SK-N-SH (cell line): ENCODE measurements around the gene ANKRD16. TPM values are rescaled to one million over a fixed set of nuclear protein-coding genes. Genes with fewer than 3 reads are reported as not detected.

ENCODE experiments used
- CTCF ChIA-PET: fragments of 300-600, 350-600 bp; formaldehyde crosslinking; extraction: SDS; loops from one replicate; lab custom pipeline; 2021; lab: Yijun Ruan, JAX
- POLR2A ChIA-PET: fragments of 350-600 bp; sonication (Branson Sonifier 250); formaldehyde crosslinking; extraction: SDS; loops from one replicate; lab custom pipeline; 2020; ENCODE audit warnings: antibody characterized with exemption, inconsistent platforms; lab: Yijun Ruan, JAX
- DNase-seq: peaks from one replicate; pipeline ENCODE4 v3.0.0; 2012
- H2AFZ ChIP-seq: fragments of 200-600 bp; sonication (generic); 2 replicates; pipeline ENCODE4 v1.8.1; 2016; ENCODE audit warnings: antibody characterized with exemption, mild to moderate bottlenecking, low read depth
- H3F3A ChIP-seq: fragments of 200-600 bp; sonication (generic); replicated peaks from 2 replicates; pipeline ENCODE3; 2016; ENCODE audit warnings: antibody characterized with exemption, mild to moderate bottlenecking; ENCODE audit not compliant: insufficient read depth
- H3K27ac ChIP-seq, 2 experiments: fragments of 200-500 bp in 1 of 2; fragments of 200-600 bp in 1 of 2; sonication (Bioruptor generic) in 1 of 2; sonication (generic), shearing (Covaris generic) in 1 of 2; 2 replicates each; pipeline versions ENCODE4 v1.5.1 to v1.6.1; 2014 to 2016; ENCODE audit warnings: low read depth in 2 of 2, inconsistent platforms in 1 of 2, low read length in 1 of 2, mild to moderate bottlenecking in 1 of 2, mixed read lengths in 1 of 2
- H3K27me3 ChIP-seq: fragments of 200-600 bp; sonication (generic), shearing (Covaris generic); 2 replicates; pipeline ENCODE4 v1.6.1; 2016; ENCODE audit warnings: mixed run types; ENCODE audit not compliant: insufficient read depth
- H3K36me3 ChIP-seq, 2 experiments: fragments of 200-500 bp in 1 of 2; fragments of 200-600 bp in 1 of 2; sonication (Bioruptor generic) in 1 of 2; sonication (generic) in 1 of 2; replicated peaks in 1 of 2; 2 replicates each; pipeline versions ENCODE3 to v1.5.1; 2014 to 2016; ENCODE audit warnings: low read length in 1 of 2, mild to moderate bottlenecking in 1 of 2; ENCODE audit not compliant: insufficient read depth in 2 of 2, control insufficient read depth in 1 of 2
- H3K4me1 ChIP-seq, 2 experiments: fragments of 200-500 bp in 1 of 2; fragments of 200-600 bp in 1 of 2; sonication (Bioruptor generic) in 1 of 2; sonication (generic), shearing (Covaris generic) in 1 of 2; 2 replicates each; pipeline versions ENCODE4 v1.5.1 to v1.6.1; 2014 to 2016; ENCODE audit warnings: low read depth in 1 of 2, low read length in 1 of 2, mixed run types in 1 of 2; ENCODE audit not compliant: insufficient read depth in 2 of 2, control insufficient read depth in 1 of 2
- H3K4me2 ChIP-seq: fragments of 200-600 bp; sonication (generic), shearing (Covaris generic); 2 replicates; pipeline ENCODE4 v1.6.1; 2017; ENCODE audit warnings: mixed run types
- H3K4me3 ChIP-seq, 2 experiments: fragments of 200-500 bp in 1 of 2; fragments of 200-600 bp in 1 of 2; sonication (Bioruptor generic) in 1 of 2; sonication (generic), shearing (Covaris generic) in 1 of 2; 2 replicates each; pipeline versions ENCODE4 v1.5.1 to v1.8.1; 2014 to 2016; ENCODE audit warnings: low read depth in 2 of 2, inconsistent platforms in 1 of 2, low read length in 1 of 2, mild to moderate bottlenecking in 1 of 2, mixed read lengths in 1 of 2, moderate library complexity in 1 of 2
- H3K79me2 ChIP-seq: fragments of 200-600 bp; sonication (generic); 2 replicates; pipeline ENCODE4 v1.8.1; 2017; ENCODE audit warnings: mild to moderate bottlenecking; ENCODE audit not compliant: insufficient read depth
- H3K9ac ChIP-seq: fragments of 200-600 bp; sonication (generic); 2 replicates; pipeline ENCODE4 v1.6.1; 2017; ENCODE audit warnings: mixed run types
- H3K9me2 ChIP-seq: fragments of 200-600 bp; sonication (generic); 2 replicates; pipeline ENCODE4 v1.6.1; 2017; ENCODE audit warnings: mixed run types
- H3K9me3 ChIP-seq: fragments of 200-600 bp; sonication (generic); 2 replicates; pipeline ENCODE4 v1.6.1; 2017; ENCODE audit warnings: mixed run types, mild to moderate bottlenecking, moderate library complexity
- H4K20me1 ChIP-seq: fragments of 200-600 bp; sonication (generic); 2 replicates; pipeline ENCODE4 v1.6.1; 2017; ENCODE audit warnings: mild to moderate bottlenecking, mixed run types; ENCODE audit not compliant: insufficient read depth
- ELF1 ChIP-seq: IDR thresholded peaks from 2 replicates; pipeline ENCODE4 v1.4.0; 2012
- FOXJ3 ChIP-seq: sonication (generic); formaldehyde crosslinking; IDR thresholded peaks from 2 replicates; pipeline ENCODE4 v1.5.1; 2020; ENCODE audit warnings: mild to moderate bottlenecking, missing genetic modification reagents
- FOXM1 ChIP-seq: IDR thresholded peaks from 2 replicates; pipeline ENCODE4 v1.4.0; 2012; ENCODE audit warnings: low read depth, mild to moderate bottlenecking
- GATA2 ChIP-seq: sonication (generic); formaldehyde crosslinking; IDR thresholded peaks from 2 replicates; pipeline ENCODE4 v1.5.0; 2020; ENCODE audit warnings: mild to moderate bottlenecking, missing genetic modification reagents
- MEF2A ChIP-seq: IDR thresholded peaks from 2 replicates; pipeline ENCODE4 v1.4.0; 2012; ENCODE audit warnings: low read depth, borderline replicate concordance
- NFIC ChIP-seq: IDR thresholded peaks from 2 replicates; pipeline ENCODE4 v1.4.0; 2012; ENCODE audit warnings: borderline replicate concordance
- RFX5 ChIP-seq: IDR thresholded peaks from 2 replicates; pipeline ENCODE4 v1.6.1; 2012; ENCODE audit warnings: mild to moderate bottlenecking, improper control_type of control experiment, low read length
- TEAD4 ChIP-seq: IDR thresholded peaks from 2 replicates; pipeline ENCODE4 v1.4.0; 2012; ENCODE audit warnings: mild to moderate bottlenecking, borderline replicate concordance; ENCODE audit not compliant: insufficient read depth
- ZBTB33 ChIP-seq: IDR thresholded peaks from 2 replicates; pipeline ENCODE4 v1.4.0; 2012; ENCODE audit warnings: low read depth, borderline replicate concordance
- WGBS: methylation state at CpG from one replicate; pipeline ENCODE4 v1.1.6; 2017; ENCODE audit warnings: low lambda C conversion rate; 5-methylcytosine and 5-hydroxymethylcytosine counted together
- polyA plus RNA-seq, 3 experiments: library from polyadenylated mRNA; depleted of rRNA; stranded (reverse); fragments of >200 nt; gene quantifications; 2 replicates each; pipeline ENCODE4 v1.2.3, GENCODE V29; 2012
- TF ChIP-seq, protein P1 (sequence below): IDR thresholded peaks from 2 replicates; pipeline ENCODE4; 2012
- TF ChIP-seq, protein P2 (sequence below): IDR thresholded peaks from 2 replicates; pipeline ENCODE4 v1.6.1; 2012; ENCODE audit warnings: mild to moderate bottlenecking, low read depth, low read length, moderate library complexity

ANKRD16 gene
- polyA plus RNA-seq, 1 of the 3 experiments (the other 2 are of a cell fraction) = 9.9 TPM

DNA sequence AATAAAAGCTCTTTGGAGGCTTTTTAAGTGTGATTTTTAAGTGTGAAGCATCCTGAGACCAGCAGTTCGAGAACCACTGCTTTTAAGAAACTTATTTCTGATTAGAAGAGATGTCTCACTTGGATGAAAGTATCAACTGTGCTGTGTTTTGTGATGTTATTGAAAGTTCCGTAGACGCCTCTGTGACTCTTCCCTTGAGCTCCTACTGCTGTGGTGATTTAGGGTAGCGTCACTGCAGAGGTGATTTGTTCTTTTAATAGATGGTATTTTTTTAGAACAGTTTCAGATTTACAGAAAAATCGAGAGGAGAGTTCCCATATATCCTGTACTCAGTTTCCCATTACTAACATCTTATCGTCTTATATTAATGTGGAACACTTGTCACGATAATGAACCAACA lies 29.9 kb upstream of the ANKRD16 start:
- Histone ChIP-seq H3K9me3 (no peaks in the 10 kb centered on the region), H3K4me3 (no peak overlapping the region), H3K4me1 (no peaks in the 10 kb centered on the region), H3K9me2 (no peaks in the 10 kb centered on the region), H3F3A (no peaks in the 10 kb centered on the region), H4K20me1 (no peaks in the 10 kb centered on the region), H3K27ac (no peak overlapping the region), H3K36me3 (peaks cover 48 to 95% of the 10 kb centered on the region in 2 experiments), H2AFZ (no peak overlapping the region), H3K9ac (no peak overlapping the region), H3K27me3 (no peaks in the 10 kb centered on the region), H3K4me2 (no peak overlapping the region), H3K79me2 (0 out of 2 replicates have a peak, but pooled peaks cover 2% of the 10 kb centered on the region)
- TF ChIP-seq FOXJ3 (CRISPR knock-in tag) (no peak), MEF2A (no peak), ELF1 (no peak), RFX5 (no peak), NFIC (no peak), FOXM1 (no peak), ZBTB33 (no peak), TEAD4 (no peak)
- TF ChIP-seq, protein P1, sequence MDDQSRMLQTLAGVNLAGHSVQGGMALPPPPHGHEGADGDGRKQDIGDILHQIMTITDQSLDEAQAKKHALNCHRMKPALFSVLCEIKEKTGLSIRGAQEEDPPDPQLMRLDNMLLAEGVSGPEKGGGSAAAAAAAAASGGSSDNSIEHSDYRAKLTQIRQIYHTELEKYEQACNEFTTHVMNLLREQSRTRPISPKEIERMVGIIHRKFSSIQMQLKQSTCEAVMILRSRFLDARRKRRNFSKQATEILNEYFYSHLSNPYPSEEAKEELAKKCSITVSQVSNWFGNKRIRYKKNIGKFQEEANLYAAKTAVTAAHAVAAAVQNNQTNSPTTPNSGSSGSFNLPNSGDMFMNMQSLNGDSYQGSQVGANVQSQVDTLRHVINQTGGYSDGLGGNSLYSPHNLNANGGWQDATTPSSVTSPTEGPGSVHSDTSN = no peak
- WGBS = 97% methylated on average over 7 of the region's 7 CpGs
- DNase-seq = no peak
- ChIA-PET POLR2A (no interaction called here), CTCF (interaction anchor here (0.9 kb wide), 1 partner anchor 46 kb away, joined by 3 read pairs; no protein-coding TSS in a partner anchor)

- peaks cover 48 to 96% of the 10 kb centered on the region in 2 experiments for H3K36me3 ChIP-seq
- TF ChIP-seq GATA2 (no peak), RFX5 (no peak)
- TF ChIP-seq, protein P2, sequence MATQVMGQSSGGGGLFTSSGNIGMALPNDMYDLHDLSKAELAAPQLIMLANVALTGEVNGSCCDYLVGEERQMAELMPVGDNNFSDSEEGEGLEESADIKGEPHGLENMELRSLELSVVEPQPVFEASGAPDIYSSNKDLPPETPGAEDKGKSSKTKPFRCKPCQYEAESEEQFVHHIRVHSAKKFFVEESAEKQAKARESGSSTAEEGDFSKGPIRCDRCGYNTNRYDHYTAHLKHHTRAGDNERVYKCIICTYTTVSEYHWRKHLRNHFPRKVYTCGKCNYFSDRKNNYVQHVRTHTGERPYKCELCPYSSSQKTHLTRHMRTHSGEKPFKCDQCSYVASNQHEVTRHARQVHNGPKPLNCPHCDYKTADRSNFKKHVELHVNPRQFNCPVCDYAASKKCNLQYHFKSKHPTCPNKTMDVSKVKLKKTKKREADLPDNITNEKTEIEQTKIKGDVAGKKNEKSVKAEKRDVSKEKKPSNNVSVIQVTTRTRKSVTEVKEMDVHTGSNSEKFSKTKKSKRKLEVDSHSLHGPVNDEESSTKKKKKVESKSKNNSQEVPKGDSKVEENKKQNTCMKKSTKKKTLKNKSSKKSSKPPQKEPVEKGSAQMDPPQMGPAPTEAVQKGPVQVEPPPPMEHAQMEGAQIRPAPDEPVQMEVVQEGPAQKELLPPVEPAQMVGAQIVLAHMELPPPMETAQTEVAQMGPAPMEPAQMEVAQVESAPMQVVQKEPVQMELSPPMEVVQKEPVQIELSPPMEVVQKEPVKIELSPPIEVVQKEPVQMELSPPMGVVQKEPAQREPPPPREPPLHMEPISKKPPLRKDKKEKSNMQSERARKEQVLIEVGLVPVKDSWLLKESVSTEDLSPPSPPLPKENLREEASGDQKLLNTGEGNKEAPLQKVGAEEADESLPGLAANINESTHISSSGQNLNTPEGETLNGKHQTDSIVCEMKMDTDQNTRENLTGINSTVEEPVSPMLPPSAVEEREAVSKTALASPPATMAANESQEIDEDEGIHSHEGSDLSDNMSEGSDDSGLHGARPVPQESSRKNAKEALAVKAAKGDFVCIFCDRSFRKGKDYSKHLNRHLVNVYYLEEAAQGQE = no peak
- H3K9ac ChIP-seq = no peak overlapping the region
- H3F3A ChIP-seq = no peaks in the 10 kb centered on the region
- ChIA-PET CTCF (no interaction called here), POLR2A (no interaction called here)
- H3K79me2 ChIP-seq = 0 out of 2 replicates have a peak, but pooled peaks cover 2% of the 10 kb centered on the region
- H3K4me1 ChIP-seq = no peaks in the 10 kb centered on the region
- H3K9me2 ChIP-seq = no peaks in the 10 kb centered on the region
- WGBS = 94% methylated on average over 4 of the region's 4 CpGs
- H3K4me2 ChIP-seq = no peak overlapping the region
- no peaks in the 10 kb centered on the region for H3K27me3 ChIP-seq
- H3K9me3 ChIP-seq = no peaks in the 10 kb centered on the region
- H3K27ac ChIP-seq = no peak overlapping the region
- no peak for DNase-seq
- H3K4me3 ChIP-seq = no peak overlapping the region
- no peaks in the 10 kb centered on the region for H4K20me1 ChIP-seq
- H2AFZ ChIP-seq = no peak overlapping the region
Observed at GRCh38 chr10:5918763-5919162, 29.1 kb upstream of the ANKRD16 start.
